Measurements from ENCODE around the gene PDGFD.

Gene PDGFD

GRCh38 chr11:104093426-104094280 is 70.3 kb downstream of the PDGFD start:
- no peak for DNase-seq (ENCODE audit: low read depth)

- DNase-seq (ENCODE audit: low read depth) = no peak
Observed at GRCh38 chr11:104092744-104093143, 71.2 kb downstream of the PDGFD start.

- DNase-seq (ENCODE audit: low read depth) = no peak
Observed at GRCh38 chr11:104091281-104092096, 72.5 kb downstream of the PDGFD start.

- DNase-seq (ENCODE audit: low read depth) = no peak
Observed at GRCh38 chr11:104090767-104091166, 73.2 kb downstream of the PDGFD start.

DNA sequence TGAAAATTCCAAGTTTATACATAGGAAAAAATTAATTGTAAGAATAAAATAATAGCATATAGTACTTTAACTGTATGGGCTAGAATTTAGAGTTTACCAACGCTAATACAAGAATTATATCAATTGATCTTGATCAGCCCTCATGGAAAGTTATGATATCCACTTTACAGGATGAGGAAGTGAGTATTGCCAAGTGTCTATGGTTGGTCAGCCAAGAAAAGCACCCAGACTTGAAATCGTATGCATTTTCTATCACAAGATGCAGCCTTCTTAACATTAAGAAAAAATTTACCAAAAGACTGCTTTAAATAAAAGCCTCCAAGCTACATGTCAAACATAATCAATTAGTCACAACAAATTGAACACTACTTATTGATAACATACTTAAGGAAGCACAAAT is 74.5 kb downstream of the PDGFD start:
- no peak for DNase-seq (ENCODE audit: low read depth)

DNA sequence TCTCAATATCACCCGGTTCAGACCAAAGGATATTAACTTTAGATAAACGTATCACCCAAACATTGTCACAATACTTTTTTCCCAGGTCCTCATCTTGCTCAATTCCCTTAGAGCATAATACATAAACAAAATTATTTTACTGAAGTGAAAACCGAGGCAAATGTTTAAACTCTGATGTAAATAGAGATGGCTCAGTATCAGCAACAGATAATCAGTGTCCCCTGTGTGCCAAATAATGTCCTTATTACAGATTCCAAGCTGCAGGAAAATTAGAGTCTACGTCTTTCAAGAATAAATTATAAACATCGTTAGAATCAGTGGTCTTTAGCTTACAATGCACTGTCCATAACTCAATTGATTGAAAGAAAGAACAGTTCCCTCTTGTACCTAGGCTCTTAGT is 77.3 kb downstream of the PDGFD start:
- no peak for DNase-seq (ENCODE audit: low read depth)

- no peak for DNase-seq (ENCODE audit: low read depth)
Observed at GRCh38 chr11:104078995-104079394, 85.0 kb downstream of the PDGFD start.

- DNase-seq (ENCODE audit: low read depth) = no peak
Observed at GRCh38 chr11:104078245-104078644, 85.7 kb downstream of the PDGFD start.

DNA sequence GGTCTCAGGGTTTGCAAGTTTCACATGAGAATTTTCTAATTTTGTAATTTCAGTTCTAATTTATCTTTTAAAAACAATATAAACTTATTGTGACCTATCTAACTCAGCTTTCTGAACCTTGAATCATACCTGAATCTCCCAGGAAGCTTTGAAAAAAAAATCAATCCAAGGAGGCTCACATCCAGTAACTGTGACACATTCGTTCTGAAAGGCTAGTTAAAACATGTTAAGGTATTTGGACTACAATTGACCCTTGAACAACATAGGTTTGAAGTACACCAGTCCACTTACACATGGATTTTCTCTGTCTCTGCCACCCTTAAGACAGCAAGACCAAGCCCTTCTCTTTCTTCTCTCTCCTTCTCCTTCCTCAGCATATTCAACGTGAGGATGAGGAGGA is 87.5 kb downstream of the PDGFD start:
- DNase-seq (ENCODE audit: low read depth) = no peak

DNA sequence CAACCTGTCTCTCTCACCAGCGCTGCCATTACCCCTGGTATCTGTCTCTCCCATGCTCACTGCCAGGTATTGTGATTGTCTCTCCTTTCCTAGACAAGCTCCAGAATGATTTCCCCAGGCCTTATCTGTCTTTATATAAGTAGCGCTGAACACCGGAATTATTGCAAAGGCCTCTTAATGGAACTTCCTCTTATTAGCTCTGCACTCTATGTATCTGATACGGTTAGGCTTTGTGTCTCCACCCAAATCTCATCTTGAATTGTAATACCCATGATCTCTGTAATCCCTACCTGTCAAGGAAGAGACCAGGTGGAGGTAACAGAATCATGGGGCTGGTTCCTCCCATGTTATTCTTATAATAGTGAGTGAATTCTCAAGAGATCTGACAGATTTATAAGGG is 88.2 kb downstream of the PDGFD start:
- no peak for DNase-seq (ENCODE audit: low read depth)

DNA sequence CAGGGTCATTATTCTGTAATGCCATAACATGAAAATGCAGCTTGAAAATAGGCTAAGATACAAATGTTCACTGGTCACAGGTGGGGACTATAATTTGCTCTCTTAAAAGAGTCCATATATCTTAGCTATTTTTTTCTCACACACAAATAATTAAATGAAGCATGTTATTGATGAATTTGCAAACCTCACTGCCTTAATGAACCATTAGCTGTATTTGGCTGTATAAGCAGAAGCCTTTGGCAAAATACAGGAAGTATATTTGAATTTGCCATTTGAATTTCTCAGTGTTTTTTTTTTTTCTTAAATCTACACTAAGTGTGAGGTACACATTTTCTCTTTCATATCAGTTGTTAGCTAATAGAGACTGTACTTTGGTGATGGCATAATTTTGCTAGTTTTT is 88.9 kb downstream of the PDGFD start:
- DNase-seq (ENCODE audit: low read depth) = no peak

GRCh38 chr11:104073950-104074705 is 89.8 kb downstream of the PDGFD start:
- DNase-seq (ENCODE audit: low read depth) = no peak

GRCh38 chr11:104067534-104067933 is 96.4 kb downstream of the PDGFD start:
- DNase-seq (ENCODE audit: low read depth) = no peak

DNA sequence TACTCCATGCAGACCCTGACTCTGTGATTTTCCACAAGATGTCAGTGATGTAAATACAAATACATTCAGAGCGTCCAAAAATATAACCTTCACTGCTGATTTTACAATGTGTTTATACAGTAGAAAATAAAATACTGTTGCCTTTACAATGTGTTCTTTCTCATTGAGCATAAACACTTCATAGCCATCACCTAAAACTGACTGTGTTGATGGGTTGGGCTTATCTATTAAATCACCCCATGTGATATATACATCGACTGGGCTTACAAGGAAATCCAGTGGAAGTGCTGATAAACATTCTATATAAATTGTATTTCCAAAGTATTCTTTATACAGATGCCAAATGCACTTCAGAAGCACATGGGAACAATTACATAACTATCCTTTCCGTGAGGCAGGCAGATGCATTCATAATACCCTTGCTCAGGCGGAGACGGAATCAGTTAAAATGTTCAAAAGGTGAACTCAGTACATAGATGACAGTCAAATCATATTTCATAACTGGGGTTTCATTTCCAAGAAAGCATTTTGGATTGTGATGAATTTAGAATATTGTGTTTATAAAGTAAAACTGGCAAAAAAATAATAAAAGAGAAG is 99.8 kb downstream of the PDGFD start:
- DNase-seq (ENCODE audit: low read depth) = no peak

DNA sequence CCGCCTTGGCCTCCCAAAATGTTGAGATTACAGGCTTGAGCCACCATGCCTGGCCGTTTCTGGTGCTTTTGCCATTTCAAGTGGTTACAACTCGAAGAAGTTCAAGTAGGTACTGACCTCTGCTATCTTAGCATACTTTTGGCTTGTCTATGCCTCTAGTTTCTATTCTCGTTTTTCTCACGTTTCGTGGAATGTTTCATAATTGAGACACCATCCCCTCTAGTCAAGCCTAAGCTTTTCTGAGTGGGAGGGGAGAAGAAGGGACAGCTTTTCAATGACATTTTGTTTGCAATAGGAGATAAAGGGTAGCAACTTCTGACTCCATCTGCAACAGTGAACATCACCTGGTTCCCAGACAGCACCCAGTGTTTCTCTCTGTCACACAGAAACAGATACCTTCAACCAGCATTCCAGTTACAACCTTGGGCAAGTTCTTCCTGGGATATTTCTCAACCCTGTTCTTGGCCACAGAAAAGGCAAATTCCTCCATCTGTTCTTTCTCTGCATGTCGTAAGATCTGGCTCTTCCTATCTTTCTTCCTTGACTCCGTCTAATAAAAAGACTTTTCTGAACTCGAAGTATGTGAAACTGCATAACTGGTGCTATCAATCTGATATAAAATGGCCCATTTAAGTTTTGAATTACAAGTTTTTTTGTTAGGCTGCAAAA is 102.0 kb downstream of the PDGFD start:
- DNase-seq (ENCODE audit: low read depth) = no peak

DNA sequence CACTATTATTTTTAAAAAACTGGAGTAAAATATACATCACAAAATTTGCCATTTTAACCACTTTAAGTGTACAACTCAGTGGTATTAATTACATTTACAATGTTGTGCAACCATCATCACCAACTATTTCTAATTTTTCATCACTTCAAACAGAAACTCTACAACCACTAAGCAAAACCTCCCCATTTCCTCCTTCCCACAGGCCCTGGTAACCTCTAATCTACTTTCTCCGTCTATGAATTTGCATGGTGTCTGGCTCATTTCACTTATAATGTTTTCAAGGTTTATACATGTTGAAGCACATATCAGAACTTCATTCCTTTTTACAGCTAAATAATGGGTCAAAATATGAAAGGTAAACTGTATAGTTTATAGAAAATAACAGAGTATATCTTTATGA is 103.1 kb downstream of the PDGFD start:
- DNase-seq (ENCODE audit: low read depth) = no peak

DNA sequence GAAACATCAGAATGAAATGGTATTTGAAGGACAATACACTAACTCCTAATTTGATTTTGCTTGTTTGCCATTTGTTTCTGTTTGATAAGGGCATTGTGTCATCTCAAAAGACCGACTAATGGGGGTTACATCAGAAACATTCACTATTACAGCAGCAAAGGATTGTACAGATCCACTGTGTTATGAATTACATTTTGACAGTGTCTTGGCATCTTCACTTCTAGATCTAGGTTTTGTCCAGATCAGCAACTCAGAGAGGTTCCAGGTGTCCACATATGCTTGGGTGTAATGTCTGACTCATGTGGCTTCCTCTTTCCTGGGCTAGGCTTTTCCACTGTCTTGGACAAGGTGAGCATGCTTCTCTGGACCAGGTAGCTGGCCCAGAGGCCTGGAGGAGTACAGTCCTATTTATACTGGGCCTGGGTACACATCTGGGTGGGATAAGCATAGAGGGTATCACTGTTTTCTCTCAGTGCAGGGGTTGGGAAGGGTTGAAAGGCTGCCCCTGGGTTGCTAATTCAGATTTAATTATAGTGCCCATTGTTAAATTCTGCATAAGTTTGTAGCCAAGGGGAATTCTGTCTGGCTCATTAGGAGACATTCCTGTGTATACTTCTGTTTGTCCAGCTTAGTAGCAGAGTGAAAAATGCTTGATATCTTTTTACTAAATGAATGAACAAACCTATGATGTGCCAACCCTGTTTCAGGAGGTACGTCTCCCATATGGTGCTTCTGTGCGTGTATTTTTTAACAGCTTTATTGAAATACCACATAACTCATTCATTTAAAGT is 103.7 kb downstream of the PDGFD start:
- DNase-seq (ENCODE audit: low read depth) = no peak

- DNase-seq (ENCODE audit: low read depth) = no peak
Observed at GRCh38 chr11:104058680-104059079, 105.3 kb downstream of the PDGFD start.

DNA sequence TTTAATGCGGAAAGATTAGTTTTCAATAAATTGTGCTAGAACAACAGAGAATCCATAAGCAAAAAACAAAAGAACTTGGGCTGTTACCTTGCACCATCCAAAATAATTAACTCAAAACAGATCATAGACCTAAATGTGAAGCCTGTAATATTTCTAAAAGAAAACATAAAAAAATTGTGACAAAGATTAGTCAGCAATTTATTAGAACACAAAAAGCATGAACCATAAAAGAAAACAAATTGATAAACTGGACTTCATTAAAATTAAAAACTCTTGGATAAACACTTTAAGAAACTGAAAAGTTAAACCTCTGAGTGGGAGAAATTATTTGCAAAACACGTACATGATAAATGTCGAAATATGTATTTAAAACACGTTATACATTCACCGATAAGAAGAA is 106.0 kb downstream of the PDGFD start:
- no peak for DNase-seq (ENCODE audit: low read depth)

- DNase-seq (ENCODE audit: low read depth) = no peak
Observed at GRCh38 chr11:104055596-104055995, 108.4 kb downstream of the PDGFD start.

Data from GM04503 (cell line).